Measurements from ENCODE around the gene DENND1A. TPM values are rescaled to one million over a fixed set of nuclear protein-coding genes. Genes with fewer than 3 reads are reported as not detected.
A peak's percentile ranks its signal among the peaks of the same experiment; 100 is the strongest.

The DENND1A gene
- total RNA-seq, 2 experiments from 2014 or later = 23.7 to 29.5 TPM

- Mint-ChIP-seq H3K4me3 (no peak overlapping the region), H3K9me3 (ENCODE audit: low read depth) (no peaks in the 10 kb centered on the region), H3K27me3 (no peaks in the 10 kb centered on the region), H3K36me3 (ENCODE audit: low read depth) (no peaks in the 10 kb centered on the region), H3K27ac (no peak overlapping the region), H3K4me1 (peaks cover 16% of the 10 kb centered on the region)
- ChIA-PET CTCF (interaction anchor here (1.4 to 1.5 kb wide), 2 partner anchors 10 to 278 kb away, joined by 4 to 9 read pairs; no protein-coding TSS in a partner anchor), POLR2A (no interaction called here)
- intact Hi-C loops (cut with DNase I, micrococcal nuclease) = no loop called here
- ATAC-seq (no peak), DNase-seq (no peak)
Observed at GRCh38 chr9:123359546-123359945, 570.4 kb downstream of the DENND1A start.

GRCh38 chr9:123359106-123359505 is 570.8 kb downstream of the DENND1A start:
- Mint-ChIP-seq H3K4me3 (no peak overlapping the region), H3K4me1 (peaks cover 16% of the 10 kb centered on the region), H3K9me3 (ENCODE audit: low read depth) (no peaks in the 10 kb centered on the region), H3K27ac (no peak overlapping the region), H3K36me3 (ENCODE audit: low read depth) (no peaks in the 10 kb centered on the region), H3K27me3 (no peaks in the 10 kb centered on the region)
- ChIA-PET CTCF (interaction anchor here (0.6 to 1.5 kb wide), 3 partner anchors 10 to 278 kb away, joined by 3 to 9 read pairs (median 4); no protein-coding TSS in a partner anchor), POLR2A (no interaction called here)
- DNase-seq (no peak), ATAC-seq (no peak)
- intact Hi-C loops (cut with DNase I, micrococcal nuclease) = no loop called here

- Mint-ChIP-seq H3K9me3 (ENCODE audit: low read depth) (no peaks in the 10 kb centered on the region), H3K4me3 (no peak overlapping the region), H3K36me3 (ENCODE audit: low read depth) (no peaks in the 10 kb centered on the region), H3K27ac (no peak overlapping the region), H3K4me1 (peaks cover 16% of the 10 kb centered on the region), H3K27me3 (no peaks in the 10 kb centered on the region)
- intact Hi-C loops (cut with DNase I, micrococcal nuclease) = no loop called here
- ATAC-seq (no peak), DNase-seq (no peak)
- ChIA-PET POLR2A (no interaction called here), CTCF (interaction anchor here (0.6 kb wide), 1 partner anchor 82 kb away, joined by 3 read pairs; no protein-coding TSS in a partner anchor)
Observed at GRCh38 chr9:123358181-123358905, 571.6 kb downstream of the DENND1A start.

GRCh38 chr9:123357743-123358059 is 572.2 kb downstream of the DENND1A start:
- ChIA-PET CTCF (interaction anchor here (0.6 kb wide), 1 partner anchor 521 kb away, joined by 3 read pairs; no protein-coding TSS in a partner anchor), POLR2A (no interaction called here)
- ATAC-seq (no peak), DNase-seq (no peak)
- Mint-ChIP-seq H3K4me3 (no peak overlapping the region), H3K4me1 (peaks cover 16% of the 10 kb centered on the region), H3K27me3 (peaks cover 1% of the 10 kb centered on the region), H3K9me3 (ENCODE audit: low read depth) (no peaks in the 10 kb centered on the region), H3K27ac (no peak overlapping the region), H3K36me3 (ENCODE audit: low read depth) (no peaks in the 10 kb centered on the region)
- intact Hi-C loops (cut with DNase I, micrococcal nuclease) = no loop called here

- Mint-ChIP-seq H3K27me3 (peaks cover 6% of the 10 kb centered on the region), H3K4me3 (no peak overlapping the region), H3K36me3 (ENCODE audit: low read depth) (no peaks in the 10 kb centered on the region), H3K4me1 (peaks cover 16% of the 10 kb centered on the region), H3K9me3 (ENCODE audit: low read depth) (no peaks in the 10 kb centered on the region), H3K27ac (no peak overlapping the region)
- intact Hi-C loops (cut with DNase I, micrococcal nuclease) = no loop called here
- ChIA-PET CTCF (interaction anchor here (0.6 kb wide), 1 partner anchor 520 kb away, joined by 3 read pairs; no protein-coding TSS in a partner anchor), POLR2A (no interaction called here)
- ATAC-seq (no peak), DNase-seq (no peak)
Observed at GRCh38 chr9:123356851-123357742, 572.8 kb downstream of the DENND1A start.

GRCh38 chr9:123355761-123356431 is 574.0 kb downstream of the DENND1A start, which contains the start of gene CRB2:
CRB2 (plus strand) TSS chr9:123356197; CDS start chr9:123356261, 64 bp downstream.
- ATAC-seq (no peak), DNase-seq (no peak)
- ChIA-PET CTCF (interaction anchor here (0.6 to 3.3 kb wide), 5 partner anchors 11 to 308 kb away, joined by 3 to 20 read pairs (median 3); no protein-coding TSS in a partner anchor), POLR2A (no interaction called here)
- H3K27me3 Mint-ChIP-seq = peaks cover 6% of the 10 kb centered on the region
- H3K27ac Mint-ChIP-seq = no peak within 1 kb of the TSS
- no peaks in the 10 kb centered on the region for H3K36me3 Mint-ChIP-seq (ENCODE audit: low read depth)
- intact Hi-C loops (cut with DNase I, micrococcal nuclease) = no loop called here
- no peak within 1 kb of the TSS for H3K4me3 Mint-ChIP-seq
- H3K9me3 Mint-ChIP-seq (ENCODE audit: low read depth) = no peaks in the 10 kb centered on the region
- H3K4me1 Mint-ChIP-seq = peaks cover 16% of the 10 kb centered on the region

GRCh38 chr9:123354806-123355508 is 575.0 kb downstream of the DENND1A start:
- DNase-seq = no peak
- intact Hi-C loops (cut with DNase I, micrococcal nuclease) = loop anchor here (1.0 to 5.0 kb wide), 3 partner anchors 30 to 686 kb away; no protein-coding TSS in a partner anchor
- no peaks in the 10 kb centered on the region for H3K36me3 Mint-ChIP-seq (ENCODE audit: low read depth)
- POLR2A ChIA-PET = interaction anchor here (0.6 kb wide), 1 partner anchor 170 kb away, joined by 6 read pairs; no protein-coding TSS in a partner anchor
- no peaks in the 10 kb centered on the region for H3K9me3 Mint-ChIP-seq (ENCODE audit: low read depth)
- no peak overlapping the region for H3K27ac Mint-ChIP-seq
- H3K27me3 Mint-ChIP-seq = peaks cover 9% of the 10 kb centered on the region
- no peak for ATAC-seq
- no peak overlapping the region for H3K4me3 Mint-ChIP-seq
- H3K4me1 Mint-ChIP-seq = peaks cover 15% of the 10 kb centered on the region
- CTCF ChIA-PET = interaction anchor here (0.6 to 3.3 kb wide), 11 partner anchors 8 to 697 kb away, joined by 3 to 20 read pairs (median 3); no protein-coding TSS in a partner anchor

GRCh38 chr9:123353984-123354591 is 575.8 kb downstream of the DENND1A start:
- intact Hi-C loops (cut with DNase I, micrococcal nuclease) = loop anchor here (1.0 to 5.0 kb wide), 3 partner anchors 31 to 687 kb away; no protein-coding TSS in a partner anchor

GRCh38 chr9:123353041-123353440 is 576.9 kb downstream of the DENND1A start:
- DNase-seq (no peak), ATAC-seq (no peak)
- Mint-ChIP-seq H3K4me1 (no peaks in the 10 kb centered on the region), H3K36me3 (ENCODE audit: low read depth) (no peaks in the 10 kb centered on the region), H3K9me3 (ENCODE audit: low read depth) (no peaks in the 10 kb centered on the region), H3K27ac (no peak overlapping the region), H3K27me3 (peaks cover 9% of the 10 kb centered on the region), H3K4me3 (no peak overlapping the region)
- ChIA-PET POLR2A (no interaction called here), CTCF (interaction anchor here (0.5 to 3.3 kb wide), 5 partner anchors 25 to 366 kb away, joined by 3 to 20 read pairs (median 4); no protein-coding TSS in a partner anchor)
- intact Hi-C loops (cut with DNase I, micrococcal nuclease) = loop anchor here in 1 of 2 experiments (5.0 kb wide), 1 partner anchor 256 kb away; no protein-coding TSS in a partner anchor

More at GRCh38 chr9:123353984-123354591, 575.8 kb downstream of the DENND1A start:
- CTCF ChIA-PET = interaction anchor here (0.6 to 3.3 kb wide), 10 partner anchors 9 to 698 kb away, joined by 3 to 20 read pairs (median 3); no protein-coding TSS in a partner anchor
- Mint-ChIP-seq H3K4me3 (no peak overlapping the region), H3K36me3 (ENCODE audit: low read depth) (no peaks in the 10 kb centered on the region), H3K27ac (no peak overlapping the region), H3K9me3 (ENCODE audit: low read depth) (no peaks in the 10 kb centered on the region), H3K4me1 (peaks cover 6% of the 10 kb centered on the region), H3K27me3 (peaks cover 9% of the 10 kb centered on the region)
- ATAC-seq (peak; percentile 77), DNase-seq (peak; percentile 79)
- POLR2A ChIA-PET = no interaction called here

Measured in activated CD4-positive, alpha-beta T cell treated with anti-CD3 and anti-CD28 coated beads for 36 hours (primary cell).